GM21447 (cell line): ENCODE measurements around the gene EYA4.

Experiments
- ATAC-seq: cut with Tn5 transposase; IDR thresholded peaks from one replicate; pipeline ENCODE4 v1.9.1; 2021; ENCODE audit not compliant: unreplicated experiment

The EYA4 gene

DNA sequence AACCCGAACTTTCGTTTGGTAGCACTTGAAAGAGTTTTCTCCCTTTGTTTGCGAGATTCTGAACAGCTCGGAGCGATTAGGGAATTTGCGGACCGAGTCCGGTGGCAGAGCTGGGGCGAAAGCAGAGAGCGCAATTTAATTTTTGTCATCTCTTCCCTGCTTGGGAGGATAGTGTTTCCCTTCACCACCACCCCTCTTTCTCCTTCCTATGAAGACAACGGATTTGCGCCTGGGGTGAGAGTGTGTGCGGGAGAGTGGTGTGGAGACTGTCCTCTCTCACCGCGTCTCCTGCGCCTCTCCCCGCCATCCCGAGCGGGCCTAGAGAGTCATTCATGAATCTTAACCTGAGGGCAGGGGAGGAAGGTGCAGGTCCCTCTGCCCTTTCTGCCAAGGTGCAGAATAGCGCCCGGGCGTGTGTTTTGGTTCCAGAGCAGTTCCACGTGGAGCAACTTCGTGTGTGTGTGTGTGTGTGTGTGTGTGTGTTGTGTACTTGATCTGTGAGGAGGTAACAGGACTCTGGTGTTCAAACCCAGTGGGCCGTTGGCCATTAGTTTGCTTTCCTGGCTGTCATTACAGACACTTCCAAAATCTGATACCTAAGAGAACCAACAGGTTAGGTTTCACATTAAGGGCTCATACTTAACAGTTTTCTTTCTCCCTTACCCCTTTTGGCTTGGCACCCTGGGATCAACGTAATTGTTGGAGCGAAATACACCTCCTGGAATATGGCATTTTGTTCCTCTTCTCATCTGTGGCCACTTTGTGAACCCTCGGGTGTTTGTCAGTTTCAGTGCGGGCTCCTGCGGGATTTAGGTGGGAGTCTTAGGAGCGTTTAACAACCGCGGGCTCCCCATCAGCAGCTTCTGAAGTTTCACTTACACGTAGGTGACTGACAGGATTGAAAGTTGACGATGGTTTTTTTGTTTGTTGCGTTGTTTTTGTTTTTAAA is 1.8 kb downstream of the EYA4 start:
- no peak for ATAC-seq

DNA sequence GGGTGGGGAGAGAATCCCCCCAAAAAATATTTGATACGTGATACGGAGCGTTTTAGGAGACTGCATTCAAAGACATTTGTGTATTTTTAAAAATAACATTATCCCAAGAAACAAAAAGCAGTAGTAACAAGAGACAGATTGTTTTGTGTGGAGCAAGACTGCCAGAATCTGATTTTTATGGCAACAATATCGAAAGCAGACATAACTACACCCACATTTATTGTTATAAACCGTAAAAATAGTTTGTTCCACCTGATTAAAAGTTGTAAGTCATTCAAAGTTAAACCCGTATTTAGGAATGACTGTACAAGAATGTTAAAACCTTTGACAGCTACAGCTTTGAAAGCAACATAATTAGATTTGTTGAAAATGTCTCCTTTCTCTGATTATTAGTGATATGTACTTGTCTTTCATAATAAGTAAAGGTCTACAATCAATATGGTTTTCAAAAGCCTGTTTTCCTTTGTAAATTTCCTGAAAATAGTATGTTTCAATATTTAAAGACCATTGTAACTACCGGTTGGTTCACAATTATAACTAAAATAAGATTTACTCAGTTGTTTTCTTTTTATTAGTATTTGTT is 2.7 kb downstream of the EYA4 start:
- no peak for ATAC-seq

DNA sequence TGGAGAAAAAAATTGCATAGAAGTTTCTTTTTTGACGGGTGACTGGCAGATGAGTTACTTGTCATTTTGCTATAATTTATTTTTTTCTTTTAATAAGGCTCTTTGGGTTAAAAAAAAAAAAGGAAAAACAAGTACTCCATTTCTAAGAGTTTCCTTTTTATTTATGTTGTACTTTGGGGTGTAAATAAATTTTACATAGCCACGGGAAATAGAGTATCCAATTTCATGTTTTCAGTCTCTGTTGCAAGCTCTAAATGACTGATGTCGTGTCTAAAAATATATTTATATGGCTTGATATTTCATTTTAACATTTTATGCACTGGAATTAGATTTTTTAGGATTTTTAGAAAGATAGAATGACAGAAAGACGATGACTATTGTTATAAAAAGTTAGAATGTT is 3.4 kb downstream of the EYA4 start:
- no peak for ATAC-seq

GRCh38 chr6:133245007-133245406 is 3.9 kb downstream of the EYA4 start:
- ATAC-seq: no peak

DNA sequence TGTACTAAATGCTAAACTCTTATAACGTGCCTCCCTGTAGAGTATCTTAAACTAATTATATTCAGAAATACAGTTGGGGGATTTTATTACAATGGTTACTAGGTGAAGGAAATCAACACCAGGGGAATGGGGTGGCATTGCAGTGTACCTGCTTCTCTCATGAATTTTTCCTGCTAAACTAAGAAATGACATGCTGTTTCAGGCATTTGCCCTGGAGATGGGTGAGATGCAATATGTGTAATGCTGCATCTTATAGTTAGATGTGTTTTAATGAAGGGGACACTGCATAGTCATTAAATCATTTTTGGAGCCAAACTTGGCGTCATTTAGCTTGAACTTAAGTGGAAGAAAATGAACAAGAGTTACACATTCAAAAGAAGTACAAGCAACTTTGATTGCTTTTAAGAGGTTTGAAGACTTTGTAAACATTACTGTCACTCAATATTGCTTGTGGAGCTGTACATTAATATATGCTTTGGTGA is 4.3 kb downstream of the EYA4 start:
- ATAC-seq: no peak

- ATAC-seq: no peak
Measured at GRCh38 chr6:133247581-133247980, 6.4 kb downstream of the EYA4 start.

GRCh38 chr6:133248241-133249001 is 7.3 kb downstream of the EYA4 start:
- no peak for ATAC-seq

DNA sequence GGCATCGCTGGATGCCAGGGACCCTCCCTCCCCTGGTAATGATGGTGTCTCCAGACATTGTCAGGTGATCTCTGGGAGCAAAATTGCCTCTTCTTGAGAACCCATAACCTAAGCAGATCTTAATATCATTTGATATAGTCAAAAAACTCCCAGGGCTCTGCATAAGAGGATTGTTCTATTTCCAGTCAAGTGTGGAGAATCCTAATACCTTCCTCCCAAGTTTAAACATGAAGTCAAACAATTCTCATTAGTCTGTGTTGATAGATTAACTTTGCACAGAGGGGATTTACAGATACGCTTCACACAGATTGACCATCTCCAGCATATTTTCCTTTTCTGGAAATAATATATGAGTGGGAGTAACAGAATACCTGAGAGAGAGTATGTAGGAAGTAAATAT is 10.5 kb downstream of the EYA4 start:
- no peak for ATAC-seq

DNA sequence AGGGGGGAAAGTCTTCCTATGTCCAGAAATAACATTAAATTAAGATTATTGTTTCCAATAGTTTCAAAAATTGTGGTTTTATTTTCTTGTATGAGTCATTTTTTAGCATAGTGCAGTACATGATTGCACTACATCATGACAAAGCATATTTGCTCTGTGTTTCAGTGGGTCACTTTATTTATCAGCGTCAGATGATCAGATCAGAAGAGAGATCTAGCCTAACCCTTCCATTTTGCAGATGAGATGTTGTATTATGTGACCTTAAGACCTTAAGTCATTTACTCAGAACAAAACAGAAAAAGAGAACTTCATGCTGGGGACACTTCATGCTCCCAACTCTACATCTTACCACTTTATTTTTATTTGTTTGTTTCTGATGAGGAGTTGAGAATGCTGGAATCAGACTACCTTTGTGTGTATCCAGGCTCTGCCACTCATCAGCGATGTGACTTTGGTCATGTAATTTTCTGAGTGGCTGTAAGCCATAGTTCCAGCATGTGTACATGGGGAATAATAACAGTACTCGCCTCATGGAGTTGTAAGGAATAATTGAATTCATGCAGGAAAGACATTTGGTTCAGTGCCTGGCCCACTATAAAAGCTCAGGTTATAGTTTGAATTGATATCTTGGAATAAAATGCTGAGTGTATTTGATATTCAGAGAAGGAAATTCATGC is 13.5 kb downstream of the EYA4 start:
- ATAC-seq: no peak

GRCh38 chr6:133257545-133258105 is 16.5 kb downstream of the EYA4 start:
- no peak for ATAC-seq

- ATAC-seq: no peak
Measured at GRCh38 chr6:133259561-133259960, 18.4 kb downstream of the EYA4 start.

DNA sequence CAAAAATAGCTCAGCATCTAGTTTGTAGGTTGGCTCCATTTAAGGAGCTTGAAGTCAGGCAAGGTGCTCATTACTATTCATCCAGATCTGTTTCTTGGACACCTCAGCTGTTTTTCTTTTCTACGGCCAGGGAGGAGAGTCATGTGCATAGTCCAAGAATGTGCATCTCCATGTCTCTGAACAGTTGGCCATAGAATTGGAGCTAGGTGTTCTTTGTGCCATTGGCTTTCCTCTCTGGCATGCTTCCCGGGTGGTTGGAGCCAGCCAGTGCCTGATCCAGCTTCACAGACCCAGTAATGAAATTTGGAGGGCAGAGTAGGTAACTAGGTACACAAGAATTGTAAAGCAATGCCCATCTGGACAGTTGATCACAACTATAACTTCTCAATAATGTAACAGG is 21.6 kb downstream of the EYA4 start:
- ATAC-seq: no peak

DNA sequence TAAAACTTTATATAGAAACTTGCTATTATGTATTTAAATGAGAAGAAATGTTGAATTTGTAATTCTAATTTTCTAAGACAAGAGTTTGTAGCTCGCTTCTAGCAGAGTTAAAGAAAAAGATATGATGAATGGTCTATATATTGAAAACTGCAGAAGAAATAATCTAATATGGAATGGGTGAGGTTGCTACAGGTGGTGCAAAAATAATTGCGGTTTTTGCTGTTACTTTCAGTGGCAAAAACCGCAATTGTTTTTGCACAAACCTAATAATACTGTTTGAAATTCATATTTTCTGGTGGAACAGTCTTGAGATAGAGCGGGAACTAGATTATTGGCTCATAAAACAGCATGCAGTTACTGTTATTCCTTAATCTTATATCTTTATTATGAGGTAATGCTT is 23.9 kb downstream of the EYA4 start:
- ATAC-seq: no peak

DNA sequence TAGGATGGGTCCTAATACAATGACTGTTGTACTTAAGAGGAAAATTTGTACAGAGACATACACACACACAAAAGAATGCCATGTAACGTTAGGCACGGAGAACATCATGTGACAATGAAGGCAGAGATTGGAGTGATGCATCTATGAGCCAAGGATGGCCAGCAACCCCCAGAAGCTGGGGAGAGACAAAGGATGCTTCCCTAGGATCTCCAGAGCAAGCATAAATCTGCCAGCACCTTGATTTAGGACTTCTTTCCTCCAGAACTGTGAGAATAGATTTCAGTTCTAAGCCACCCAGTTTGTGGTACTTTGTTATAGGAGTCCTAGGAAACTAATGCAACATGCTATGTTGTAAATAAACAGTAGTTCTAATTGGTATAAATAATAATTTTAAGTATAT is 25.0 kb downstream of the EYA4 start:
- no peak for ATAC-seq

- ATAC-seq: no peak
Measured at GRCh38 chr6:133268621-133269020, 27.5 kb downstream of the EYA4 start.

DNA sequence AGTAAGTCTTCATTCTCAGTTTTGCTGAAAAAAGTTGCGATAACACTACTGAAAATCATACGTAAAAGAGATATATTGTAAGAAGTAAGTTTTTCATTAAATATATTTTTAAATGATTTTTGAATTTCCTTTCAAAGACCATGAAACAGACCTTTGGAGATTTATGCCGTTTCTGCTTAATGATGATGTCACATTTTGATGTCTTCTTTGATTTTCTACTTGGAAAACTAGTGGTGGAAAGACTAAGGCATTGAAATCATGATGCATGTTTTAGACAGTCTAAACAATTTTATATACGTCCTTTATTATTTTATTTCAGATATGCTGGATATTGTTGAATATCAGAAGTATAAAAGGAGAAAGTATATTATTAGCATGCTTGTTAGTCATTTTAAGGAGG is 33.7 kb downstream of the EYA4 start:
- ATAC-seq: no peak

- ATAC-seq: no peak
Measured at GRCh38 chr6:133275213-133275612, 34.1 kb downstream of the EYA4 start.

- ATAC-seq: no peak
Measured at GRCh38 chr6:133277228-133277899, 36.2 kb downstream of the EYA4 start.

GRCh38 chr6:133277900-133278545 is 36.9 kb downstream of the EYA4 start:
- ATAC-seq: no peak

GRCh38 chr6:133286765-133287164 is 45.6 kb downstream of the EYA4 start:
- ATAC-seq: no peak
